Liver (tissue), 9 donors: ENCODE data around the gene ZC3H11A. TPM values are rescaled to one million over a fixed set of nuclear protein-coding genes. Genes with fewer than 3 reads are reported as not detected.

Experiments used
- DNase-seq: peaks from one replicate; pipeline ENCODE4 v3.0.0-alpha.2; 2017; ENCODE audit warnings: low spot score
- H3K27ac ChIP-seq, 2 donors: one replicate each; pipeline ENCODE4 v1.7.0; 2013; ENCODE audit warnings: inconsistent platforms in 2 of 2, low read length in 2 of 2, control low read depth in 1 of 2, low read depth in 1 of 2, mild to moderate bottlenecking in 1 of 2
- H3K27me3 ChIP-seq, 4 donors: one replicate each; pipeline versions ENCODE4 v1.6.1 to v1.7.0; 2013; ENCODE audit warnings: low read length in 3 of 4, inconsistent platforms in 1 of 4, mild to moderate bottlenecking in 1 of 4, moderate library complexity in 1 of 4; ENCODE audit not compliant: control insufficient read depth in 4 of 4, insufficient read depth in 4 of 4
- H3K36me3 ChIP-seq, 4 donors: one replicate each; pipeline versions ENCODE4 v1.6.1 to v1.7.0; 2013; ENCODE audit warnings: low read length in 3 of 4, mild to moderate bottlenecking in 3 of 4, low read depth in 1 of 4, moderate library complexity in 1 of 4; ENCODE audit not compliant: control insufficient read depth in 4 of 4, insufficient read depth in 3 of 4
- H3K4me1 ChIP-seq, 4 donors: one replicate each; pipeline versions ENCODE4 v1.6.1 to v1.7.0; 2013; ENCODE audit warnings: low read length in 3 of 4, mild to moderate bottlenecking in 3 of 4, moderate library complexity in 1 of 4; ENCODE audit not compliant: control insufficient read depth in 4 of 4, insufficient read depth in 4 of 4
- H3K4me3 ChIP-seq, 3 donors: one replicate each; pipeline versions ENCODE4 v1.6.1 to v1.7.0; 2013; ENCODE audit warnings: low read length in 3 of 3, control low read depth in 1 of 3, low read depth in 1 of 3, mild to moderate bottlenecking in 1 of 3
- H3K9ac ChIP-seq, 2 donors: one replicate each; pipeline ENCODE4 v1.7.0; 2013; ENCODE audit warnings: low read length in 2 of 2, mild to moderate bottlenecking in 2 of 2, moderate library complexity in 2 of 2, control low read depth in 1 of 2, low read depth in 1 of 2
- H3K9me3 ChIP-seq, 4 donors: one replicate each; pipeline versions ENCODE4 v1.6.1 to v1.7.0; 2013; ENCODE audit warnings: low read length in 3 of 4; ENCODE audit not compliant: control insufficient read depth in 4 of 4
- ATF3 ChIP-seq: IDR thresholded peaks from 2 replicates; pipeline ENCODE4 v1.6.1; 2016; ENCODE audit warnings: antibody characterized with exemption
- CTCF ChIP-seq: fragments of 150-350 bp; IDR thresholded peaks from 2 replicates; pipeline ENCODE4 v1.5.1; 2017; ENCODE audit warnings: improper control_type of control experiment, low read depth, low read length; ENCODE audit not compliant: missing input control
- EGR1 ChIP-seq, 2 donors: IDR thresholded peaks; 2 replicates each; pipeline ENCODE4 v1.6.1; 2016 to 2018; ENCODE audit warnings: antibody characterized with exemption in 2 of 2, low read depth in 2 of 2
- FOXA1 ChIP-seq: IDR thresholded peaks from 2 replicates; pipeline ENCODE4 v1.6.1; 2016; ENCODE audit warnings: antibody characterized with exemption
- FOXA2 ChIP-seq: IDR thresholded peaks from 2 replicates; pipeline ENCODE4 v1.6.1; 2016; ENCODE audit warnings: antibody characterized with exemption
- GABPA ChIP-seq, 2 donors: IDR thresholded peaks in 1 of 2; conservative IDR thresholded peaks in 1 of 2; 2 replicates each; pipeline ENCODE4 v1.6.1; 2016; ENCODE audit warnings: antibody characterized with exemption in 2 of 2, mild to moderate bottlenecking in 1 of 2, moderate library complexity in 1 of 2
- HNF4A ChIP-seq, 2 donors: conservative IDR thresholded peaks; 2 replicates each; pipeline ENCODE4 v1.6.1; 2016; ENCODE audit warnings: antibody characterized with exemption in 2 of 2, mild to moderate bottlenecking in 2 of 2
- HNF4G ChIP-seq: IDR thresholded peaks from 2 replicates; pipeline ENCODE4 v1.6.1; 2016; ENCODE audit warnings: antibody characterized with exemption
- JUND ChIP-seq, 2 donors: IDR thresholded peaks; 2 replicates each; pipeline ENCODE4 v1.6.1; 2016; ENCODE audit warnings: antibody characterized with exemption in 2 of 2
- MAX ChIP-seq: IDR thresholded peaks from 2 replicates; pipeline ENCODE4 v1.6.1; 2016; ENCODE audit warnings: antibody characterized with exemption
- NR2F2 ChIP-seq: IDR thresholded peaks from 2 replicates; pipeline ENCODE4 v1.6.1; 2016; ENCODE audit warnings: antibody characterized with exemption
- RAD21 ChIP-seq, 2 donors: IDR thresholded peaks; 2 replicates each; pipeline ENCODE4 v1.6.1; 2016; ENCODE audit warnings: antibody characterized with exemption in 2 of 2, mild to moderate bottlenecking in 2 of 2
- REST ChIP-seq: IDR thresholded peaks from 2 replicates; pipeline ENCODE4 v1.6.1; 2016; ENCODE audit warnings: antibody characterized with exemption, mild to moderate bottlenecking
- RXRA ChIP-seq, 2 donors: IDR thresholded peaks; 2 replicates each; pipeline ENCODE4 v1.6.1; 2017 to 2018; ENCODE audit warnings: antibody characterized with exemption in 2 of 2, mild to moderate bottlenecking in 1 of 2
- SP1 ChIP-seq: IDR thresholded peaks from 2 replicates; pipeline ENCODE4 v1.6.1; 2018; ENCODE audit warnings: antibody characterized with exemption, mild to moderate bottlenecking
- TAF1 ChIP-seq: conservative IDR thresholded peaks from 2 replicates; pipeline ENCODE4 v1.6.1; 2016; ENCODE audit warnings: antibody characterized with exemption, mild to moderate bottlenecking
- YY1 ChIP-seq: IDR thresholded peaks from 2 replicates; pipeline ENCODE4 v1.6.1; 2016; ENCODE audit warnings: antibody characterized with exemption, mild to moderate bottlenecking
- ZBTB33 ChIP-seq: IDR thresholded peaks from 2 replicates; pipeline ENCODE4 v1.6.1; 2016; ENCODE audit warnings: antibody characterized with exemption
- WGBS: extraction: QIAGEN DNeasy Blood & Tissue Kit; methylation state at CpG from one replicate; pipeline ENCODE4 v1.1.7; 2013; 5-methylcytosine and 5-hydroxymethylcytosine counted together
- polyA plus RNA-seq, 2 donors: library from polyadenylated mRNA; stranded (reverse) in 1 of 2; unstranded in 1 of 2; fragments of 200-250 nt in 1 of 2; fragments of >200 nt in 1 of 2; fragmentation: Nextera tagmentation in 1 of 2; extraction: Ambion mirVana in 1 of 2; gene quantifications; one replicate each; pipeline versions ENCODE4 v1.2.1 to v1.2.3, GENCODE V29; 2013 to 2015
- total RNA-seq, 2 donors: library from RNA; depleted of rRNA; stranded (reverse); fragments of >200 nt; gene quantifications; one replicate each; pipeline ENCODE4 v1.2.3, GENCODE V29; 2014
- donor health status: healthy.
- donor health status: healthy.
- donor health status: healthy.
- donor health status: healthy.
- donor health status: healthy.

The ZC3H11A gene
- total and polyA plus RNA-seq, 4 donors: 14.9 to 76.8 (median 30.2) TPM

GRCh38 chr1:203746281-203746680 lies 49.1 kb upstream of the ZC3H11A start:
- no peaks in the 10 kb centered on the region for H3K9me3 ChIP-seq
- H3K36me3 ChIP-seq: no peaks in the 10 kb centered on the region
- H3K4me3 ChIP-seq: no peak overlapping the region
- DNase-seq: no peak
- no peak overlapping the region for H3K27ac ChIP-seq
- no peak for TF ChIP-seq FOXA2
- TF ChIP-seq ZBTB33: no peak
- TF ChIP-seq FOXA1: no peak
- TF ChIP-seq HNF4A (conservative IDR thresholded peaks at IDR 0.05): no peak
- no peak for TF ChIP-seq RAD21 (IDR thresholded peaks at IDR 0.05)
- no peak for TF ChIP-seq GABPA (IDR thresholded peaks at IDR 0.05 in 1 of 2, conservative IDR thresholded peaks at IDR 0.05 in 1 of 2)
- TF ChIP-seq CTCF: no peak
- TF ChIP-seq YY1: no peak
- TF ChIP-seq JUND (IDR thresholded peaks at IDR 0.05): no peak
- TF ChIP-seq RXRA (IDR thresholded peaks at IDR 0.05): no peak
- no peak for TF ChIP-seq SP1
- no peak for TF ChIP-seq NR2F2
- TF ChIP-seq TAF1: no peak
- no peak for TF ChIP-seq HNF4G
- TF ChIP-seq REST: no peak
- TF ChIP-seq ATF3: no peak
- no peak for TF ChIP-seq EGR1 (IDR thresholded peaks at IDR 0.05; ENCODE audit: low read depth in 2 of 2)
- no peak for TF ChIP-seq MAX
- WGBS: 96% methylated on average over 6 of the region's 6 CpGs
- no peak overlapping the region for H3K9ac ChIP-seq
- H3K4me1 ChIP-seq: no peaks in the 10 kb centered on the region
- no peaks in the 10 kb centered on the region for H3K27me3 ChIP-seq

GRCh38 chr1:203751051-203751450 lies 44.4 kb upstream of the ZC3H11A start:
- Histone ChIP-seq H3K27ac (no peak overlapping the region), H3K9me3 (no peaks in the 10 kb centered on the region), H3K36me3 (no peaks in the 10 kb centered on the region), H3K4me1 (no peaks in the 10 kb centered on the region), H3K4me3 (no peak overlapping the region), H3K27me3 (no peaks in the 10 kb centered on the region), H3K9ac (no peak overlapping the region)
- 95% methylated on average over 3 of the region's 3 CpGs for WGBS
- no peak for DNase-seq
- TF ChIP-seq MAX (no peak), ZBTB33 (no peak), SP1 (no peak), EGR1 (IDR thresholded peaks at IDR 0.05; ENCODE audit: low read depth in 2 of 2) (no peak), REST (no peak)
